ENCODE data around the gene TSPEAR.

DNA sequence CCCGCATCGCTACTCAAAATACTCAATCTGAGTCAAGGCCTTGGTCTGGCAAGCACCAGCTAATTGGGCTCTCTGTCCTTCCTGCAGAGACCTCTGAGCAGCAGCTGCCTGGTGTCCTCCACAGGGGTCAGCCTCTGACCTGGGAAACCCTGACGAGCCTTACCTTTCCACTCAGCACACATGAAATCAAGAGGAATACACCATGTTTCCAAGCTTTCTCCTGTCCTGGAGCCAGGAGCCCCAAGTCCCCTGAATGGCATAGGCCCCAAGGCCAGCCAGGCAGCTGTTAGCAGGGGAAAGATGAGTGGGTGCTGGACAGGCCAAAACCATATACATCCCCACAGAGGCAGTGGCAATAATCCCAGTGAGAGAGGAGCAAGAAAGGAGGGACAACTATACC, 27.2 kb upstream of the TSPEAR start:
- TF ChIP-seq, protein P1, sequence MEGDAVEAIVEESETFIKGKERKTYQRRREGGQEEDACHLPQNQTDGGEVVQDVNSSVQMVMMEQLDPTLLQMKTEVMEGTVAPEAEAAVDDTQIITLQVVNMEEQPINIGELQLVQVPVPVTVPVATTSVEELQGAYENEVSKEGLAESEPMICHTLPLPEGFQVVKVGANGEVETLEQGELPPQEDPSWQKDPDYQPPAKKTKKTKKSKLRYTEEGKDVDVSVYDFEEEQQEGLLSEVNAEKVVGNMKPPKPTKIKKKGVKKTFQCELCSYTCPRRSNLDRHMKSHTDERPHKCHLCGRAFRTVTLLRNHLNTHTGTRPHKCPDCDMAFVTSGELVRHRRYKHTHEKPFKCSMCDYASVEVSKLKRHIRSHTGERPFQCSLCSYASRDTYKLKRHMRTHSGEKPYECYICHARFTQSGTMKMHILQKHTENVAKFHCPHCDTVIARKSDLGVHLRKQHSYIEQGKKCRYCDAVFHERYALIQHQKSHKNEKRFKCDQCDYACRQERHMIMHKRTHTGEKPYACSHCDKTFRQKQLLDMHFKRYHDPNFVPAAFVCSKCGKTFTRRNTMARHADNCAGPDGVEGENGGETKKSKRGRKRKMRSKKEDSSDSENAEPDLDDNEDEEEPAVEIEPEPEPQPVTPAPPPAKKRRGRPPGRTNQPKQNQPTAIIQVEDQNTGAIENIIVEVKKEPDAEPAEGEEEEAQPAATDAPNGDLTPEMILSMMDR (IDR thresholded peaks at IDR 0.05) = no peak
- TF ChIP-seq POLR2A (IDR thresholded peaks at IDR 0.05) = no peak
